Hematopoietic multipotent progenitor cell treated with erythropoietin and hydrocortisone succinate and interleukin-3 and kit ligand, for 17 days (in vitro differentiated cells): Measurements from ENCODE around the gene VPS13A.
"Not testable (repeated sequence)": the region's sequence is repeated elsewhere in the genome, so short reads cannot be mapped to it uniquely, and the experiment has no call there.

Experiments used
- DNase-seq: peaks from one replicate; pipeline ENCODE4 v3.0.0-alpha.2; 2015; ENCODE audit warnings: low spot score

VPS13A gene

DNA sequence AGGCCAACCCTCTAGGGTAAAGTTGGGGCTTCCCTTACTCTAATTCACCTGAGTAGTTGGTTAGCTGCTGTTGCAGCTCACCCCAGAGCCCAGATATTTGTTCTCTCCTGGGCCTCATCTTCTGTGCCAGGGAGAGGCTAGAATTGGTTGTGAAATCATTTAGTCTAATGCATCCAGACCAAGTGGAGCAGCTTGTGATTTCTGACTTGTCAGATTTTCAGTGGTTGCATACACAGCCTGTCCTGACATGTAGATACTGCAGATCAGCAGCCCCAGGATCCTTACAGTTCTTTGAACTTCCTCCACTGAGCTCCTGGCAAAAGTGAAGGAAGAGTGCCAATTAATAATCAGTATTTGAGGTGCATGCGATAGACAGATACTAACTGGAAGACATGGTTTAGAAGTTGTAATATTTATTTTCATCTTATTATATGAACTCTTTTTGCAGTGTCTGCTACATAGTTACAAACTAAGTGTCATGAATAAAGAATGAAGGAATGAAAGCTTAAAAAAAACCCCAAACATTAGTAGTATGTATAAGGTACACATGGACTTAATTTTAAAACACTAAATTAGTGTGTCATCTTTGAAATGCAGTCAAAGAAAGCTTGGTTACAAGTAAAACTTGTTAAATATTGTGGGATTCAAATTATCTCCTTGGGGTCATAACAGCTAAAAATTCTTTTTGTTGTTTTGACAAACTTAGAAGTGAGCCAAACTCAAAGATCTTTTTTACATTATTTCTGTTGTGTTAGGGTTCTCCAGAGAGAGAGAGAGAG lies 128.5 kb downstream of the VPS13A start:
- no peak for DNase-seq

DNA sequence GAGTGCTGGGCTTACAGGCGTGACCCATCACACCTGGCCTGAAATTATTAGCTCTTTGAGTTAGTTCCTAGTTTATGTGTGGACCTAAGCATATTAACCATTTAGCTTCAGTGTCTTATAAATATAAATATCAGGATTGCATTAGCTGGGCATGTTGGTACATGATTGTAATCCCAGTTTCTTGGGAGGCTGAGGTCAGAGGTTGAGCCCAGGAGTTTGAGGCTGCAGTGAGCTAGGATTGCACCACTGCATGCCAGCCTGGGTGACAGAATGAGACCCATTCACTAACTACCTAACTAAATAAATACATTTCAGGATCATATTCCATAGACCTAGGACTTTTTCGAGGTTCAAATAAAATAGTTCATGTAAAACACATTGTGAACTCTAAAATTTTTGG lies 129.8 kb downstream of the VPS13A start:
- no peak for DNase-seq

DNA sequence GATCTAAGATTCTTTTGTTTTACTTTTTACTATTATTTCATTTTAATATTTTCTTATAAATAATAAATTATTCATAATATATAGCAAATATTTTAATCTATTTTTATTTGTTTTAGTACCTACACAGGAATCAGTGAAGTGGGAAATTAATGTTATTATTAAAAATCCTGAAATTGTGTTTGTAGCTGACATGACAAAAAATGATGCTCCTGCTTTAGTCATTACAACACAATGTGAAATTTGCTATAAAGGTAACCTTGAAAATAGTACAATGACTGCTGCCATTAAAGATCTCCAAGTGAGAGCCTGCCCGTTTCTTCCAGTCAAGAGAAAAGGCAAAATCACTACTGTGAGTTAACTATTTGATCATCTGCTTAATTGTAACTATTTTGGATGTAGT lies 138.7 kb downstream of the VPS13A start:
- DNase-seq = no peak

DNA sequence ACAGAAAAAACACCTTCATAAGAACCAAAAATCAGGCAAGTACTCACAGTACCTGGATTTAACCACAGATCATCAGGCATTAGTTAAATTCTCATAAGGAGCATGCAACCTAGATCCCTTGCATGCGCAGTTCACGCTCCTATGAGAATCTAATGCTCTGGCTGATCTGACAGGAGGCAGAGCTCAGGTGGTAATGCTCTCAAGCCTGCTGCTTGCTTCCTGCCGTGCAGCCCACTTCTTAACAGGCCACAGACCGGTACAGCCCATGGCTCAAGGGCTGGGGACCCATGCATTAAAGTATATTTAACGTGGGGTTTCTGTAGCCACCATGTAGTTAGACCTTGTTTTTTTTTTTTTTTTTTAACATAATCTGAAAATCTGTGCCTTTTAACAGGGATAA lies 147.7 kb downstream of the VPS13A start:
- DNase-seq = no peak

DNA sequence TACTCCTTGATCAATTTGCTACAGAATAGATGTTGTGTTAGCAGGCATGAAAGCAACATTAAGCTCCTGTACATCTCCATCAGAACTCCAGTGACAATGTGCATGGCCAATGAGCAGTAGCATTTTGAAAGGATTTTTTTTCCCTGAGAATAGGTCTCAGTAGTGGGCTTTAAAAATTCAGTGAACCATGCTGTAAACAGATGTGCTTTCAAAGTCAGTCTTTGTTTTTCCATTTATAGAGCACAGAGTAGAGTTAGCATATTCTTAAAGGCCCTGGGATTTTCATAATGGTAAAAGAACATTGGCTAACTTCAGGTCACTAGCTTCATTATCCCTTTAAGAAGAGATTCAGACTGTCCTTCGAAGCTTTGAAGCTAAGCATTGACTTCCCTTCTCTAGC lies 150.8 kb downstream of the VPS13A start:
- DNase-seq = no peak

DNA sequence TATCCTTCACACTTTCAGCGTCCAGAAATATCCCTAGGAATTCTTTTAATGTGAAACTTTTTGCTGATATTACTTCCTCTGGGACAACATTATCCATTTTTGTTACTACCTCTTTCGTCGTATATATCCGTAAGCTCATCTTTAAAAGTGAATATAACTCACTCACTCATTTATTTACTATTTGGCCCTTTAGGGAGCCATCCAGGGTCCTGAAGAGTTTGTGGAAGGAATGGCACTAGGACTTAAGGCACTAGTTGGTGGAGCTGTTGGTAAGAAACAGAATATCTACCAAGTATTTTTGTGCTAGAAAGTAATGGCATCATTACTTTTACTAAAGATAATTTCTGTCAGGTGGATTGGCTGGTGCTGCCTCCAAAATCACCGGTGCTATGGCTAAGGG lies 192.7 kb downstream of the VPS13A start:
- DNase-seq = no peak

DNA sequence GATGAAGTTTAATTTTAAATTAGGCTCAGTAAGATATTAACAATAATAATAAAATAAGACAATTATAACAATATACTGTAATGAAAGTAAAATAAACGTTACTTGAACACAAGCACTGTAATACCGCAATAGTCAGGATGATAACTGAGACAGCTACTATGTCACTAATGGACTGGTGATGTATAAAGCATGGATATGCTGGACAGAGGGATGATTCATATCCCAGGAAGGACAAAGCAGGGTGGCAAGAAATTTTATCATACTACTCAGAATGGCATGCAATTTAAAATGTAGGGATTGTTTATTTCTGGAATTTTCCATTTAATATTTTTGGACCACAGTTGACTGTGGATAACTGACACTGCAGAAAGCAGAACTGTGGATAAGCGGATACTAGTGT lies 196.9 kb downstream of the VPS13A start:
- DNase-seq = no peak

DNA sequence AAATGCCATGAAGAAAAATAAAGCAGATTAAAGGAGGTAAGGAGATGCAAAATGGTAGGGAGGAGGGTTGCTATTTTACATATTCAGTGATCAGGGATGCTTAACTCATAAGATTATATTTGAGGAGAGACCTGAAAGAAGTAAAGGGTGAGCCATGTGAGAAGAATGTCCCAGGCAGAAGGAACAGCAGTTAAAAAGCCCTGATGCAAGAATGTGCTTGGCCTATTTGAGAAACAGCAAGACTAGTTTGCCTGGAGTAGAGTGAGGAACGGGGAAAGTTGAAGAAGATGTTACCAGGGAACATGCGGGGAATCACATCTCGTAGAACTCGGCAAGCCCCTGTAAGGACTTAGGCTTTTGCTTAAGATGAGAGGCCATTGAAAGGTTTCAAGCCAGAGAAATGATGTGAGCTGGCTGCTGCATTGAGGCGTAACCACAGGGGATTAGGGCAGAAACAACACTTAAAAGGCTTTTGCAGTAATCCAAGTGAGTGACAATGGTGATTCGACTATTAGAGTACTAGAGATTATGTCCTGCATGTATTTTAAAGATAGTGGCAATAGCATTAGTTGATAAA lies 198.7 kb downstream of the VPS13A start:
- DNase-seq = no peak

DNA sequence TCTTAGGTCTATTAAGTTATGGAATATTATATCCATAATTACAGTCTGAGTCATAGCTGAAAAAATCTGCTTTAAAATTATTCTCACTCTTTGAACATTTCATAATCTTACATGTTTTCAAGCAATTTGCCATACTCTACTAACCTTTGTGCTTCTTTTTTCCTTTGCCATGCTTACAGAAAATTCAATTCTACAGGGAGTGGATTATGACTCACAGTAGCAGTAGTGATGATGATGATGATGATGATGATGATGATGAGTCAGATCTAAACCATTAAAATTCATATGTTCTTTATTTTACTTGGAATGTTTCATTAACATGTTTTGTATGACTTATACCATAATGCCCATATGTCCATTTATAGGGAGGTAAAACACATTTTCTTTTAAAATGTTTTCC lies 207.1 kb downstream of the VPS13A start:
- DNase-seq = no peak

DNA sequence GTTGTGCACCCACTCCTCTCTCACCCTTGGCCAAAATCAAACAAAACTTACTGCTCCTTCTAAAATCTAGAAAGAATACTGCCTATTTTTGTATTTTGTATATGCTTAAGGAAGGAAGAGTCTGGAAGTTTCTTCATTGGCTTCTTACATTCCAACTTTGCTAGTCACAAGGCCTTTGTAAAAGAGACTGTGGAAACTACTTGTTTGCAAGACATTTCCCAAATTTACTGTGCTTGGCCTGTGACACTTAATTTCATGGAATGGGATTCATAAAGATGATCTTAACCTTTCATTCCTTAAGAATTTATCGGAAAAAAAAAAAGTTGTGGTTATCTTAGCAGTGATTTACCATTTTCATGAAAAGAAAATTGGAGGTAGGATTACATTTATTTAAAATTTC lies 208.9 kb downstream of the VPS13A start:
- DNase-seq = no peak

DNA sequence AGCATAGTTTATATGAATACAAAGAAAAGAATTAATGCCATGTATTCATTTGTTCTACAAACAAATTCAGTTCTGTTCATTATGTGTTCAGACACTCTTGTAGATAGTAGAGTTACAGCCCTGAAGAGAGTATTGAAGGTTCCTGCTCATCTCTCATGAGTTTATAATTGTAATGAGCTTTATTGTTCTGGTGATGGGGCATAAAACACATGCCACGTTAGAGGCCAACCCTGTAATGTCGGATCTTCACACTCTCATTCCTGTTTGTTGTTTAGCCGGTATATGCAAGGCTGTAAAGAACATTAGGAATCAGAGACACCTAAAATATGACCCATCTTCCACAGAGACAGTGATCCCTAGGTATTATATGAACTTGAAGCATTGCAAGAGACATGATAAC lies 214.5 kb downstream of the VPS13A start:
- DNase-seq = no peak

DNA sequence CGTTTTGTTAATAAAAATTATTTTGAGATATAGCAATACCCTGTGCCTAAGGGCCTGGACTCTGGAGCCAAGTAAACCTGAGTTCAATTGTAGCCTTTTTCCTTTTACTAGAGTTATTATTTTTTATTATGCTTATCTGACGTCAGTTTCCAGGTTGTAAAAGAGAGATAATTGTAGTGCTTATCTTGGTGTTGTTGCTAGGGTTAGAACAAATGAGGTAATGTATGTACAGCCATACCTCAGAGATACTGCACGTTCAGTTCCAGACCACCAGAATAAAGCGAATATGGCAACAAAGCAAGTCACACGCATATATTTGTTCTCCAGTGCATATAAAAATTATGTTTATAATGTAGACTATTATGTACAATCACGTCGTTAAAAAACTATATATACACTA lies 215.0 kb downstream of the VPS13A start:
- DNase-seq = no peak

DNA sequence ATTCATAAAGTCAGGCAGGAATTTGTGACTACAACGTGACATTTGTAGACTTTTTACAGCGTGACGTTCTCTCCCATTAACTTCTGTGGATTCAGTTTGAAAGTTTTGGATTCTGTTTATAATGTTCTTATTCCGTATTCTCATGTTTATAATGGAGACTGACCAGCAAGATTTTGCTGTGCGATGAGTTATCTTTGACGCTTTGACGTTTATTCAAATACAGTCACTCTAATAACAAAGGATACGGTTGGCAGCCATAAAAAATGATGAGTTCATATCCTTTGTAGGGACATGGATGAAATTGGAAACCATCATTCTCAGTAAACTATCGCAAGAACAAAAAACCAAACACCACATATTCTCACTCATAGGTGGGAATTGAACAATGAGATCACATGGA lies 221.2 kb downstream of the VPS13A start:
- not testable (repeated sequence) for DNase-seq

DNA sequence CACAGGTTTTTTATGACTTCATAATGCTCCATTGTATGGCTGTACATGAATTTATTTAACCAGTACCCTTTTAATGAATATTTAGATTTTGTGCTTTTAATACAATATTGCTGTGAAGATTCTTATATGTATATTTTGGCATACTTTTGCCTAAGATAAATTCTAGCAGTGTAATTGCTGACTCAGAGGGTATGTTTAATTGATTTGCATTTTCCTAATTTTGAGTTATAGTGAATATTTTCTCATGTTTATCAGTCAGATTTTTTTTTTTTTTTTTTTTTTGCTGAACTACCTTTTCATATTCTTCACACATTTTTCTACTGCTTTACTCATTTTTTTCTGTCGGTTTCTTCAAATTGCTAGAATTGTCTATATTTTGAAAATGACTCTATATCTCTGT lies 222.6 kb downstream of the VPS13A start:
- DNase-seq = no peak

DNA sequence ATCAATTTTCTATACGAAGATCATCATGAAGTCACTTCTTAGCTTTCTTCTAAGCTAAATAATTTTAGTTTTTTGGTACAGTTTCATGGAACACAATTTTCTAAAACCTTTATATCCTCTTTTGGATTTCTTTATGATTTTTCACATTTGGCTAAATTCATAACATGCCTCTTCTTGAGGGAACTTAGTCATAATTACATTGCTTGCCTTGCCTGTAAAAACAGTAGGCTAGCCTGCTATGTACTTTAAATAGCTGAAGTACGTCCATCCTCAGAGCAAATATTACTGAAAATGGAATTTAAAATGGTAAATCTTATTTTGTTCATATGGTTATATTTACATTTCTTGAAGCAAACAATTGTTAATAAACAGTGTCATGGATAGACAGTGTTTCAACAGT lies 225.0 kb downstream of the VPS13A start:
- no peak for DNase-seq

DNA sequence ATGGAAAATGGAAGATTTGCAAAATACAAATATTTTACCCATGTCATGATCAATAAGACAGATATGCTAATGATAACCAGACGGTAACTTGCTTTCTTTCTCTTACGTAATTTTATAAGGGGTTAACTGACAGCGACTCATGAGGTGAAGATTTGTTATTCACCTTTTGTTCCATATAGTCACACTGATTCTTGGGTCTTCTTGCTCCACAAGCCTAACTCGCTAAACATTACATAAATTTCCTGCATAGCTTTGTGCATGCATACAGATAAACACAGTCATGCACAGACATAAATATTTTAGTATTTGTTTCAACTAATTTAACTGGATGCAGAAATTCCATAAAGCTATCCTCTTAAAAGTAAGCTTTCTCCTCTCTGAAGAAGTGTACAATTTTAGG lies 225.9 kb downstream of the VPS13A start:
- no peak for DNase-seq

DNA sequence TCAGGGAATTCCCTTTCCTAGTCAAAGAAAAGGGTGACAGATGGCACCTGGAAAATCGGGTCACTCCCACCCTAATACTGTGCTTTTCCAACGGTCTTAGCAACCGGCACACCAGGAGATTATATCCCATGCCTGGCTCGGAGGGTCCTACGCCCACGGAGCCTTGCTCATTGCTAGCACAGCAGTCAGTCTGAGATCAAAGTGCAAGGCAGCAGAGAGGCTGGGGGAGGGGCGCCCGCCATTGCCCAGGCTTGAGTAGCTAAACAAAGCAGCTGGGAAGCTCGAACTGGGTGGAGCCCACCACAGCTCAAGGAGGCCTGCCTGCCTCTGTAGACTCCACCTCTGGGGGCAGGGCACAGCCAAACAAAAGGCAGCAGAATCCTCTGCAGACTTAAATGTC lies 231.2 kb downstream of the VPS13A start:
- DNase-seq = not testable (repeated sequence)

DNA sequence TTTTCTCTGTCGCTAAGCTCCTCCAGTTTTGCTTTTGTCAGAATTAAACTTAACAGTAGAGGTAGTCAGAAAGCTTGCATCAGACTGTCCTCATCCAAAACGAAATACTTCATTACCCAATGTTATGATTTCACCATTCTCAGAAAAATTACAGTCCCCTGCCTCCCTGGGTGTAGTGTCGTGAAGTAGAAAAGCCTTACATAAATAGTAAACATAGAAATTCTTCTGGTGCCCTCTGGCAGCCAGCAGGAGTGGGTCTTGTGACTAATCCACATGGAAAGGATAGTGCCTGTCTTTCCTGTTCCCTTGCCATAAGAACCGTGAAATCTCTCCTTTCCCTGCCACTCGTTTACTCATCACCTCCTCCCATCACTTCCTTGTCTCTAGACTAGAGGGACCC lies 240.2 kb downstream of the VPS13A start:
- DNase-seq = no peak

DNA sequence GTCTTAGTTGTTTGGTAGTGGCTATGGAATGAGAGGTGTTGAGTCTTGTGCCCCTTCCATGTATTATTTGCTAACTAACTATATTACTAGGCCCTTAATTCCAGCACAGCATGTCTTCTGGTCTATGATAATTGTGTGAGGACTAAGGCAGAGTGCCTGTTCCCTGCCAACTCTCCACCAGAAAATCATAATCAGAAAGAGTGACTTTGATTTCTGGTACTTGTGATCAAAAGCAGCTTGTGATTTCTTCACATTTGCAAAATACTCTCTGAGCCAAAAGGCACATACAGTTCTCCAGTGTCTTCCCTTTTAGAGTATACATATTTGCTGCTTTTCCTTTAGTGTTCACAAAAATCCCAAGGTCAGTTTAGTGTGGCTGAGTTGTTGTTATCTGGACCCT lies 240.9 kb downstream of the VPS13A start:
- no peak for DNase-seq

DNA sequence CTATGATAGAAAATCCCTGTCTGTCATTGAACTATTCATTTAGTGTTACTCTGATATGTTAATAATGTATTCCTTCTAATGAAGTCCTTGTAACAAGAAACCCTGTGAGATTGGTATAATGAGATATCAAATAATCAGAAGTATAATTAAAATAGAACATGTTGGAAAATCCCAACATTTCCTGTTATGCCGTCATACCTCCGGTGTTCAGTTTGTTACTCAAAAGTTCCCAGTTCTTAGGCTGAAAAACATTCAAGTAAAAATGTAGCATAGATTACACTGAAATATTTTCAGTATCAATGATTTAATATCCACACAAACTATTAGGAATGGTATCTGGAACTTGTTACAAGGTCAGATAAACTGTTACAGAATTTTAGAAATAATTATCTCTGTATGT lies 243.3 kb downstream of the VPS13A start:
- DNase-seq = no peak

DNA sequence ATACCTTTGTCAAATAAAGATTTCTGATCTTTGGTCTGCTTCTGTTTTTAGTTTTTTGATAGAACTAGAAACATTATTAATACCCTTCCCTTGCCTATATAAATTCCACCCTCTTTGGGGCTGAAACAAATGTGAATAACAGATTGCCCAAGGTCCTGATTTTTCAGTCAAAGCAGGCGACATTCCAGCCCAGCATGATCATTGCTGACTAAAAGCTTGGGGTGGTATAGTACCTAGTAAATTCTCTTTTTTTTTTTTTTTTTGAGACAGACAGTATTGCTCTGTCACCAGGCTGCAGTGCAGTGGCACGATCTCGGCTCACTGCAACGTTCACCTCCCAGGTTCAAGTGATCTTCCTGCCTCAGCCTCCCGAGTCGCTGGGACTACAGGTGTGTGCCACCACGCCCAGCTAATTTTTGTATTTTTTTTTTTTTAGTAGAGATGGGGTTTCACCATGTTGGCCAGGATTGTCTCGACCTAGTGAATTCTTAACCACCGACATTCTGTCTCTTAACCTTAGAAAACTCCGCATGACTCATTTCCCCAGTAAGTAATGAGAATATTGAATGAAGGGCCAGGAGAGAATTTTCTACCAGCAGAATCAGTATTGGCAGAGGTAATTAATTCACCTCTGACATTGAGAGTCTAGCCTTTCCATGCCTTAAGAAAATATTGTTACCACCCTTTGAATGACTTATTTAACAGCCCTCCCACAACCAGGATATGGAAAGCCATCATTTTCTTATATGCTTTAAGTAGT lies 244.4 kb downstream of the VPS13A start:
- DNase-seq = no peak

DNA sequence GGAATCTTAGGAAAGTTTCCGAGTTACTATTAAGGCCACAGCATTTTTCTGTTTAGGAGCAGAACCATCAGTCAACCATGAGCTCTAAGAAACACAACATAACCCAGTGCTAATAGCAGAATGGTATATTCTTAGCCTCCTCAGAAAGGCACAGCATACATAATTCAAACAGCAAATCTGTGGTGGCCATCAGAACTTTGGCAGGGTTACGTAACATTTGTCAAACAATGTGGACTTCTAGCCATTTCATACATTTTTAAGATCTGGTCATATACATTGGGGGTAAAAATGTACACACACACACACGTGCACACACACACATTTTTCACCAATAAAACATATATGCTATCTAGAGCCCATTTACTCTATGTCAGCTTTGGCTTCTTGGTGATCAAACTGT lies 245.6 kb downstream of the VPS13A start:
- DNase-seq = no peak

DNA sequence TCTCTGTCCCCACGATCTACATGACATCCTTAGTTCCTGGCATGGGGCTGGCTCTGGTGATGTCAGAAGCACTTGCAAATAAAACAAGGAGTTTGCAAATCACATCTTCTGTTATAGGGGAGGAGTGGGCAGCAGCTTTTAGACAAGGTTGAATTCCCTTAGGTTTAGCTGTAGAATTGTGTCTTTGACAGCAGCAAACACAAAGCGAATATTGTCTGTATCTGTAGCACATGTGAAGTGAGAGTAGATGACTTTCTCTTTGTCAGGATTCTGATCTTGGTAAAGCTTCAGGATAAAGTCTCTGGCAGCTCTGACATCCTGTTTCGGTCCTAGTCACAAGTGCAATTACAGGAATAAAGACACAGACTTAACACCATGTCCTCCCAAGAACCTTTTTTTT lies 246.5 kb downstream of the VPS13A start:
- no peak for DNase-seq
